DMS79 (cell line): Measurements from ENCODE around the gene TEAD1.

Experiments
- DNase-seq: peaks from one replicate; lab custom pipeline; 2025; lab: John Stamatoyannopoulos, UW

TEAD1 gene

DNA sequence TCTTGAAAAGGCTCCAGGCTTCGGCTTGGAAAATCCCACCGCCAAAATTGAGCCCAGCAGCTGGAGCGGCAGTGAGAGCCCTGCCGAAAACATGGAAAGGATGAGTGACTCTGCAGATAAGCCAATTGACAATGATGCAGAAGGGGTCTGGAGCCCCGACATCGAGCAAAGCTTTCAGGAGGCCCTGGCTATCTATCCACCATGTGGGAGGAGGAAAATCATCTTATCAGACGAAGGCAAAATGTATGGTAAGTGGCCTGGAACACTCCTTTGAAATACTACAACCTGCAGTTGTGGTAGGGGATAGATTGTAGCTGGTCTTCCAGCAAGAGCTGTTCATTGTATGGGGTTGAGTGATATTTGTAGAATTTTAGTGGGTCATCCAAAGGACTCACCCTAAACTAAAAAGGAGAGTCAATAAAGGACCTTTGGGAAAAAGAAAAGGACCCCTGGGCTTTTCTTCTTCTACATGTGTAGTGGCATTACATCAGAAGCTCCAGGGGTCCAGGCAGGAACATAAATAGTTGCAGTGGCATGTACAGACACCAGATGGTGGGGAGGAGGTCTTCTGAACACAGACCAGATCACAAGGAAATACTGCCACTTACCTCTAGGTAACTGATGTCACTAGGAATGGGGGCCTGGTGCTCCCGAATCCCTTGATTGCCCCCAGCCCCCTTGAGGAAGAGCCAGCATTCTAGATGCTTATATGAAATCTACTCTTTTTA is 90.1 kb downstream of the TEAD1 start:
- no peak for DNase-seq

DNA sequence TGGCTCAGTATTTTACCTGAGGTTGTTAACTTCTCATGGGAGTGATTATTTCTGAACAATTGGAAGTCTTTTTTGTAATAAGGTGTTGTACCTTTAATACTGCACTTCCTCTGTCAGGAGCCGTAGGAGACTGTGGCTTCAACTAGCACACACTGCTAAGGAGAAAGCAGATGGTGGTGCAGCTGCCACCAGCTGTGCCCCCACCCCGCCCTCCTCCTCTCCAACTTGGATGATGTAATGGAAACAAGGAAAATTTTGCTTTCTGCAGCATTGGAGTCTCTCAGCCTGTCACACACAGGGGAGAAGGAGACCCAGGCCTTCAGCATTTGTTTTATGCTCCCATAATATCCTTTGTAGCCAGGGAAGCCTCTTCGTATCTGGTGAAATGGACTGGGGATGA is 91.2 kb downstream of the TEAD1 start:
- peak; percentile 61 for DNase-seq

DNA sequence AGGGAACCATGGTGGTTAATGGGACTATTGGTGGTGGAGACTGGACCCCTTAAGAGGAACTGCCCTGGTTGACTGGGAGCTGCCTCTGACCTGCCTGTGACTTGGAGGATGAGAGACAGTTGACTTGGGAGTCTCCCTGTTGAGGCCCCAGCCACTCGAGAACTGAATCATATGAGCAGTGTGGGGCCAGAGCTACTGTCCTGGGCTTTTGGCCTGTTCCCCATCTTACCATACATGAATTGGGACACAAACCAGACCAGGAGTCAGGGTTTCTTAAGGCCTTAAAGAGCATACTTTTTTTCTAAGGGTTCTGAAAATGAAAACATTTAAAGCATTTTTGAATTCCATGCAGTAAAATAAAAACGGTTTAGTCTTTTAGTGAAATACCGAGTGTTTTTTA is 92.8 kb downstream of the TEAD1 start:
- no peak for DNase-seq

DNA sequence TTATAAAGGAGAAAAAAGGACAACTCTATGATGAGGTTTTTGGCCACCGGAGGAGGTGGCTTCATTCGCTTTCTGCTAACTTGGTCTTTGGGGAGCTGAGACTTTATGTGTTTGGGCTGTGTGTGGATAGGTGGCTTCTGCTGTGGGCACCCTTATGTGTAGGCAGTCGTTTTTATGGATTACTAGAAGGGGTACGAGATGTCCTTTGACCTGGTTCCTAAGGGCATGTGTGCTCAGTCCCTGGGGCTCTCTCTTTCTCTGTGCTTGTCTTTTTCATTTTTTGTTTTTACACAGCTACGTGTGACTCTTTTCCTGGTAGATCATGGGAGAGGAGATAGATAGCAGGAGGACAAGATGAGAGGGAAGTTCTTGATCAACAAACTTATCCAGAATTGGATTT is 93.4 kb downstream of the TEAD1 start:
- no peak for DNase-seq

DNA sequence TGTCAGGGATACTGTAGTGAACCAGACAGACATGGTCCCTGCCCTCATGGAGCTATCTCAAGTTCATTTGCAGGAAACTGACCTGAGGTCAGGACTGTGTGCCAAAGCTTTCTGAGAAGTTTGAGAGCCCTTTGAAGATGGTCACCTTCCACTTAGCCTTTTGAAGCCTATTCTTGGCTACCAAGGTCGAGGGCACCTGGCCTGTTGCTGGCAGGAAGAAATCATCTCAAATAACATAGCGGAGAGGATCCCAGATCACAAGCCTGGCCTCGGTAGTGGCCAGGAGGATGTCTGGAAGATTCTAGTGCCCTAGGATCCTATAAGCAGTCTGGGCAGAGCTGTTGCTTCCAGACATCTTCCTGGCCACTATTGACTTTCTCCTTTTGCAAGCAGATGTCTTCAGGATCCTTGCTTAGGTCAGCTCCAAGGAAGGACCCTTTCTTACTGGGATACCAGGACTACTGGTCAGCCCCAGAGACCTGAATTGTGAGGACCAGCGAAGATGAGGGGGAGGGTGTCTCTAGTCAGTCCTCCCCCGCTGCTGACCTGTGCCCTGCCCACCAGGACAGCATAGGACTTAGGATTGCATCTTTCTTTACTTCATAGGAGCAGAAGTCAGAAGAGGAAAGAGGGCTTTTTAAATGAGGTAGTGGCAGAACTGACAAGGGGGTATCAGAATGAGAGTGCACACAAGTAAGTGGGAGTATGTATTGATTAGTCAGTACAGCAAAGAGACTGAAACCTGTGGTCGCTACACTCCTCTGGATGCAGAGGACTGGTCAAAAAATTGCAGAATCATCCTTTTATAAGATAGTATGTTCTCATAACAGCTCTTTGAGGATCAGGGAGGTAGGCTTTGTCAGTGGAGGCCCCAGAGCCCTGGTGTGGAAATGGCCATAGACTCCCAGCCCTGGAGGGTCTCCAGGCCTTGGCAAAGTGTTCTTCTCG is 94.8 kb downstream of the TEAD1 start:
- no peak for DNase-seq

DNA sequence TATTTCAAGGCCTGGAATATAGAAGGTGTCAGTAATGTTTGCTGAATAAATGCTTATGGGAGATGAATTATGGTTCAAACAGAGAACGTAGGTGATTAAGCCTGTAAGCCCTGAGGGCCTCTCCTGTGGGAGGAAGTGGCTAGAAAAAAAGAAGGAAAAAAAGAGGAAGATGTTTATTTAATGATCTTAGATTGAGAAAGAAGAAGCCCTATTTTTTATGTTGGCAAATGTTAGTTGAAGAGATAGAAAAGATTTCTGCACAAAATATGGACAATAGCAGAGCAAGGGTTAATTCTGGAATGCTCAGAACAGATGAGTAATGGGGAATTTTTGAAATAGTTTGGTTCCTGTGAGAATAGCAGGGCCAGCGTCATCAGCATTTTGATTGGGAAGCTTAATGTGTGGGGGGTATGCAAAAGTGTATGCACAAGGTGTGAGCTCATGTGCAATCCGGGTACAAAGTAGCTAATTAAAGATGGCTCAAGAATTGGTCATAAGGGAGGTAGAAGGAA is 95.7 kb downstream of the TEAD1 start:
- no peak for DNase-seq

DNA sequence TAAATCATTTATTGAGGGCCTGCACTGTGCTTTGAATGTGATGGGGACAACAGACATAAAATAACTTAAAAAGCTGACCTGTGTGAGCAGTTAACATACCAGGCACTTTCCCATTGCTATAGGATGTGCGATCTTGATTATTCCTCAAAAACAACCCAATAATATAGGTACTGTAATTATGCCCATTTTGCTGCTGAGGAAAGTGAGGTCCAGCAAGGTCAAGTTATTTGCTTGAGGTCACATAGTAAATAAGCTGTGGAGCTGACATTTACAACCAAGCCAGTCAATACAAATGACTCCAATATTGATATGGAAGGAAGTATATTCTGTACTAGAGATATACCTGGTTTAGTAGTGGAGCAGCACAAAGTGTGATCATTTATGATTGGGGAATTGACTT is 96.2 kb downstream of the TEAD1 start:
- DNase-seq: no peak

DNA sequence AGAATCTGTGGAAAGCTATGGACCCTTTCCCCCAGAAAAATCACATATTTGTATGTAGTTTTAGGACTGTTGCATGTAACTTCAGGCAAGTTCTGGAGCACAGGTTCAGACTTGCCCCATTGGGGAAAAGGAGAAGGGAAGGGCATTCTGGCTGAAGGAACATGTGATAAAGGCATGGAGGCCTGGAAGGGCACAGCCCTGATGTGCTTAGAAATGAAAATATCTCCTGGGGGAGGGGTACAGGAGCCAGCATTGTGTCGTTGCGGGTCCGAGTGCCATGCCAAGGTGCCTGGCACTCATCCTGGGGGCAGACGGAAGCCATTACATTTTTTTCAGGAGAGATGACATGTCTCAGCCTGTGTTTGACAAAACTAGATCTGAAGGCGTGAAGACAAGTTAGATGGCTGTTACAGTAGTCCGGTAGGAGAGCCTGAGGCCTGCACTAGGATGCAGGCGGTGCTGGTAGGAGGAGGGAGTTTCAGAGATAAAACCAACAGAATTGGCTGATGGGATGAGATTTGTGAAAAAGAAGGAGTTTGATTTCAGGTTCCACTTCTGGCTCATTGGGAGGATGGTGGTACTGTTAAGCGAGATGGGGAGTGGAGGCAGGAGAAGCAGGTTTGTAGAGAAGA is 96.9 kb downstream of the TEAD1 start:
- no peak for DNase-seq

DNA sequence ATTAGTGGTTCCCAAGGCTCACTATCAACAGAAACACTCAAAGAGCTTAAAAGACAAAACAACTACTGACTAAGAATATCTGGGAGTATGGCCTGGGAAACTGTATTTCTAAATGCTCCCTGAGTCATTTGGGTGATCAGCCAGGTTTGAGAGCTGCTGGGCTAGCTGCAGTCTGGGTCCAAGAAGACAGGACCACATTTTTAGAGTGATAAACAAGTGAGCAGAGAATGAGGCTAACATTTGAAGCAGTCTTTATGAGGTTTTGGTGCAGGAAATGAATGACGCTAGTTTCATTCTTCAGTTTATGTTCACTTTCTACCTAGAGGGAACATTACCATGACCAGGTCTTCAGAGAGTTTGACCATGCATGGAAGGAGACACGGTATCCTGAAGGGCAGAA is 97.7 kb downstream of the TEAD1 start:
- no peak for DNase-seq

DNA sequence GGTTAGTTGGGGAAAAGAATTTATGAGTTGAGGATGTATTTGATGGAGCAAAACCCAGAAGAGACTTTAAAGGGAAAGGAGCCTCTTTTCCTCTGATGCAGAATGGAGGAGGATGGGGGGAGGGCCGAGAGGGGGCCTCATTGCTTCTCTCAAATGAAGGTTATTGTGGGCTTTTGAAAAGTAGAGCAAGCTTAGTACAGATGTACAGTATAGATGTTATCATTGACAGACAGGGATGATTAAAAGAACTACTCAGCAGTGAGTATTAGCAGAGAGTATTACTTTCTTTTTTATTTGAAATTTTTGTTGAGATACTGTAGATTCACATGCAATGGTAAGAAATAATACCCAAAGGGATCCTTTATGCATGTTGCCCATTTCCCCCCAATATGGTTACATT is 98.1 kb downstream of the TEAD1 start:
- no peak for DNase-seq

DNA sequence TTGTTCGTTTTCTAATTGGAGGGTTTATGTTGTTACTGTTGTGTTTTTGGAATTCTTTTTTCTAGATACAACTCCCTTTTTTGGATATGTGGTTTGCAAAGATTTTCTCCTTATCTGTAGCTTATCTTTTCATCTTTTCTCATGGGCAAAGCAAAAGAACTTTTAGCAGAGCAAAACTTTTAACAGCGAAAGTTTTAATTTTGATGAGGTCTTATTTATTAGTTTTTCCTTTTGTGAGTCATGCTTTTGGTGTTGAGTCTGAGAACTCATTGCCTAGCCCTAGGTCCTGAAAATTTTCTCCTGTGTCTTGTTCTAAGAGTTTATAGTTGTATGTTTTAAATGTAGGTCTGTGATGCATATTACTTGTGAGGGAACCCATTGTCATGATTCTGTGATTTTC is 99.4 kb downstream of the TEAD1 start:
- DNase-seq: no peak

DNA sequence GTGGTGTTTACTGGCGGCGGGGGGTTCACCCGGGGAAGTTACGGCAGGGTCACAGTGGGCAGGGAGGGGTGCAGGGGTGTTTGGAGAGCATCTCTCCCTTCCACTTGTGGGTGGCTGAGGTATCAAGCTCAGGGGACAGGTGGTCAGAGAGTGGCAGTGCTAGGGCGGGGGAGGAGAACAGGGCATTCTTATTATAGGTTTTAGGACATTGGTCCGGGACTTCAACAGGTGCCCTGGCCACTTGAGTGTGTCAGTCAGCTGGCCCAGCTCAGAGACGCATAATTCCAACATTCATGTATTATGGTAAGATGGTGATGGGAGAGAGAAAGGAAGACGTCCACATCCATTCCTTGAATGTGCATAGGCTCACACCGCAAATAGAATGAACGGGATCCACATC is 101.7 kb downstream of the TEAD1 start:
- DNase-seq: no peak

DNA sequence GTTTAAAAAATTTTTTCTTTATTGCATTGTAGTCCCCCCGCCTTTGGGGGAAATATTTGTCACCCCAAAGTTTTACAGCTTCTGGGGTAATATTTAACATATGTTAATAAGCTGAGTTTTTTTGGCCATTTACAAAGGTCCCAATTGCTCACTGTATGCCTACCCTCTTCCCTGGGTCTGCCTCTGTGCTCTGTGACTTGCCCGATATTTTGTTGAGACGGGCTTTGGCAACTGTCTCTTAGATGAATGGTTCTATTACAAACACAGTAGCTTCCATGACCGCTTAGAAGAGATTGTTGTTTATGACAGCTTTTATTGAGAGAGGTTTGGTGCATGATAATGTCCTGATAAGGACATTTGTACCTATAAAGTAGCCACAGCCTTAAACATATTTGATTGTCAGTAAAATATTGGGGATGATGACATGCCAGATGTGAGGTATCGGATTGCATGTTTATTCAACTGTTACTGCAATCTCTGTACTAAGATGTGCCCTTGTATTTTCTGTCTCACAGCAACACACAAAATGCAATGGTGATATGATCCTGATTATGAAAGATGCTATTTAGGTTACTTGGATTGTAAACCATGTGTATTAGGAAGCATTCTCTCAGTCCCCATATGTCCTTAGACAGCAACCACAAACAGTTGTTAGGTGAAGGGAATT is 103.1 kb downstream of the TEAD1 start:
- no peak for DNase-seq

DNA sequence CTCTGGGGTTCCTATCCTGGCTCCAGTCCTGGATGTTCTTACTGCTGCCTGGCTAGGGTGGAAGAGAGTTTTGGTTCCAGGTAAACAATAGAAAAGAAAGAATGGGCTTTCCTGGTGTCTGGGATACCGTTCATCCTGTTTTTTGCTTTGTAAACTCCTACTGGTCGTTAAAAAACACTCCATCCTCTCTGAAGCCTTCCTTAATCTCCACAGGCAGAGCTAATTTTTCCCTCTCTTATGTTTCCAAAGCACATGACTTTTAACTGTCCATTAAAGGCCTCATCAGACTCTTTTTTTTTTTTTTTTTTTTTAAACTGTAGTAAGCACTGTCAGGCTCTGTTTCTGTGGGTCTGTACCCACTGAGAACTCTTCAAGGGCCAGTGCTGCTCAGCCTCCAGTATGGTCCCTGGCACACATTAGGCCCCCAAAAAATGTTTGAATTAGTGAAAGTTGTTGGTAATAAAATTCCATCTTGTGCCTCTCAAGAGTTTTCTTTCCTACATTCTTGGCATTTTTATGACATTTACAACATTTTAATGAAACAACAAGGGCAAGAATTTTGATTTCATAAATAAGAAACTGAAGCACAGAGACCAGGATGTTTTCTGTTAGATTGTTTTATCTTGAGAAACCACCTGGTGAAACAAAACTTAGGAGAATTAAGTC is 104.2 kb downstream of the TEAD1 start:
- no peak for DNase-seq

DNA sequence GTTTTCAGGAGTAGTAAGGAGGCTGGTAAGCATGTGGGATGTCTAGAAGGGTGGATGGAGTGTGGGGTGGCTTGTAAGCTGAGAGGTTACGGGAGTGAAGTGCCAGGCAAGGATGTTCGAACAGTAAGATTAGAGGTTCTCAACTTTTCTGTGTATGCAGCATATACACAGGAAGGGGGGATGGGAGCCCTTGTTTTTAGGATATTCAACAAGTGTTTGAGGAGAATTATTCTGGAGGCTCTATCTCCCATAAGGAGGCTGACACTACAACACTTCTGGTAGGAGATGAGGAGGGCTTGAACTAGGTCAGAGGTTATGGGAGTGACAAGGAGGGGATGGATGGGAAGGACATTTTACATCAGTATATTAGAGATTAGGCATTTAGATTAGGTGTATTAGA is 109.5 kb downstream of the TEAD1 start:
- DNase-seq: no peak

DNA sequence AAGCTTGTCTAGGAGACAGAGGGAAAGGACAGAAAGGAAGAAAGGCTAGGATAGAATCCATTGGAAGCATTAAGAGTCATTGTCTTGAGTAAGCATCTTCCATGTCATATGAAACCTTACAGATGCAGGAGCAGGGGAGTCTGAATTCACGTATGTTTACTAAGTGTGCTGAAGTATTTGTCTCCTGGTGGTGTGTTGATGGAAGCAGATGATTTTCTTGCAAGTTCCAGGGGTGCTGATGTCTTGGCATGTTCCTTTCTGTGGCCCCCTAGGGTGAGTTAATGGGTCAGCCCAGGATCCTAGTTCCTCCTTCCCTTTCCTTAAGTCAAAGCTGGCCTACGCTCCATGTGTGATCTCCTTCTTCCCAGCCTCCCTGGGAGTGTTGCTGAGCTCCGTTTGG is 110.2 kb downstream of the TEAD1 start:
- no peak for DNase-seq

DNA sequence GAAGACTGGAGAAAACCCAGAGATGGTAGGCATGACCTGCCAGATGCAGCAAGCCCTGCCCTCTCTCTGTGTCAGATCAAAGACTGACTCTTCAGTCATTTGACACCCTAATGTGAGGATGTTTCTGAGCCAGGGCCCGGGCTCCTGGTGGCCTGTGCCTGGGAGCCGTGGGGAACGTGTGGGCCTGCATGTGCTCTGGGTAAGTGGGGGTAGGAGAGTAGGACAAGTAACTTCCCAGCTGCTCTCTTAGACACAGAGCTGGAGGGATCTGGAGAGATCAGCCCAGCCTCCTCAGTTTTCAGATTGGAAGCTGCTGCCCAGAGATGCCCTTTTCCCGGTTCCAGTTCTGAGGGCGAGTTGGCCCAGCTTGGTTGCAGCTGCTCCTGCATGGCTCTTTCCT is 110.8 kb downstream of the TEAD1 start:
- no peak for DNase-seq

DNA sequence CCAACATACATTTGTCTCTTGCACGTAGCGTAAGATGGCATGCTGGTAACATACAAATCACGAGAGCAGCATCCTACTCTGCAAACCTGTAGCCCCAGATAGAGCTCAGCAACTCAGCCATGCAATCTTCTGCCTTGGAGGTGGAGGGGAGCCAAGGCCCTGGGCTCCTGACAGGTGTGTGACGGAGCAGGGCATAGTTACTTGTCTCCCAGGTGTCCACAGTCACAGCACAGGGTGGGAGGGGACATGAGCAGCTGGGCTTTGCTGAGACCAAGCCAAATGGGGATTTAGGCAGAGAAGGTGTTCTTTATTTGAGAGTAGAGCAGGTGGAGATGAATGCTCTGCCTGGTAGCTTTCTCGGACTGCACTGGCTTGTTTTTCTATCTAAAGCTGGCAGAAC is 111.7 kb downstream of the TEAD1 start:
- peak; percentile 78 for DNase-seq

DNA sequence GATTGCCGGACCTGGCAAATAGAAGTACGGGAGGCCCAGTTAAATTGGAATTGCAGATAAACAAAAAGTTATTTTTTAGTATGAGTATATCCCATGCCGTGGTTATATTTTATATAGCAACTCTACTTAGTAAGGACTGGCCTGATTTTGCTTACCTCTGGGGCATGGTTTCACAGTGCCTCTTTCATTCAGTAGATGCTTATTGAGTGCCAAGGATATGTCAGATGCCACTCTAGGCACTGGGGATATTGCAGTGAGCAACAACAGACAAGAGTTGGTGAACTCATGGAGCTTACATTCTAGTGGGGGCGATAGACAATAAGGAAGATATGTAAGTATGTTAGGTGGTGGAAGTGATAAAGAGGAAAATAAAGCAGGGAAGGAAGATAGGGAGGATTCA is 112.2 kb downstream of the TEAD1 start:
- DNase-seq: no peak

DNA sequence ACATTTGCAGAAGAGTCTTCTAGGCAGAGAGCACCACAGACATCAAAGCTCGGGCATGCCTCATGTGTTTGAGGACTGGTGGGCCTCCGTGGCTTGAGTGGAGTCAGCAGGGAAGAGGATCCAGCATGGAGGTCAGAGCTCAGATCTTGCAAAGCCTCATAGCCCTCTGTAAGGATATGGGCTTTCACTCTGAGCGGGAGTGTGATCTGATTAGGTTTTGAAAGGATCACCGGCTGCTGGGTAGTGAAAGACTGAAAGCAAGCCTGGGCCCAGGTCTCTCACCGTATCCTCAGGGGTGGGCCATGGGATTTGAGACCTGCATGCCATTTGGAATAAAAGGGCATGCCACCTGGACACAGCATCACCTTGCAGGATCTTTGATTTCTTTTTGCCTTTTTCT is 112.7 kb downstream of the TEAD1 start:
- DNase-seq: no peak

DNA sequence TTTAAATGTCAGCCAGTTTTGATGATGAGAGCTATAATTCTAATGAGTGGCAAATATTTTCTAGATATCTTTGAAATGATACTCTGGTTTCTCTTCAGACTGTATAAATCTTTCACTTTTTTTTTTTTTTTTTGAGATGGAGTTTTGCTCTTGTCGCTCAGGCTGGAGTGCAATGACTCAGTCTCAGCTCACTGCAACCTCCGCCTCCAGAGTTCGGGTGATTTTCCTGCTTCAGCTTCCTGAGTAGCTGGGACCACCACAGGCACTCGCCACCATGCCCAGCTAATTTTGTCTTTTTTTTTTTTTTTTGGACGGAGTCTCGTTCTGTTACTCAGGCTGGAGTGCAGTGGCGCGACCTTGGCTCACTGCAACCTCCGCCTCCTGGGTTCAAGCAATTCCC is 113.6 kb downstream of the TEAD1 start:
- no peak for DNase-seq

DNA sequence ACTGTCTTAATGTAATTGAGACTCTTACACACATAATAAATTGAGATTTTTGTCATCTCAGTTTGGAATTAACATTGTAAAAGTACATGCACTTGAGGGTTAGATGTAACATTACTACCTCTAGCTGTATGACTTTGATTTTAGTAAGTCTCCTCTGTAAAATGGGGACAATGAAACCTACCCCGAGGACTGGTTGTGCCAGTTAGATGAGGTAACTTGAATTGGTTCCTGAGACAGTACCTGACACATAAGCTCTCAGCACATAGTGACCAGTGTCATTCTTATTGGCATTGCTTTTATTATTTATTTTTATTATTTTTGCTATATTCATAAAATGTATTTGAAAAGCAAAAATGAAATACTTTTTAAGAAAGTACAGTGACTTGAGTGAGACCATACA is 114.8 kb downstream of the TEAD1 start:
- DNase-seq: no peak
